Cerebellar nuclear complex (tissue), 1 donor: Measurements from ENCODE around the gene TLR8.
"Not testable (repeated sequence)": the region's sequence is repeated elsewhere in the genome, so short reads cannot be mapped to it uniquely, and the experiment has no call there.

ENCODE experiments used
- DNase-seq, 2 experiments: peaks; one replicate each; lab custom pipeline; 2025; lab: John Stamatoyannopoulos, UW

The TLR8 gene

GRCh38 chrX:12896935-12897334, 9.5 kb upstream of the TLR8 start:
- DNase-seq = no peak

- DNase-seq = no peak
Measured at GRCh38 chrX:12898073-12898472, 8.3 kb upstream of the TLR8 start.

GRCh38 chrX:12899506-12899905, 6.9 kb upstream of the TLR8 start:
- DNase-seq = no peak

DNA sequence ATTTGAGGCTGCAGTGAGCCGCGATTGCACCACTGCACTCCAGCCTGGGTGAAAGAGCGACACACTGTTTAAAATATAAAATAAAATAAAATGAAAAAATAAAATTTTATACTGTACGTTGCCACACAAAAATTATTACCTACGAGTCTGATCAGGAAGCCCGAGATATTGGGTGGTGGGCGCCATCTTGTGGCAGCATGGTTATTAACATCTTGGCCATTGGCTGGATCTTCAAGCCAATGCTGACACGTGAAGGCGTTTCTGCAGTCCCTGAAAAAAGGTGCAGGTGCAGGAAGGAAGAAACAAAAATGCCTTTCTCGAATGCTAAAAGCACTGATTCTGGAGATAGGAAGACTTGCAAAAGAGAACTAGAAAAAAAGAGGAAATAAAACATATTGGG, 4.9 kb upstream of the TLR8 start:
- no peak for DNase-seq

DNA sequence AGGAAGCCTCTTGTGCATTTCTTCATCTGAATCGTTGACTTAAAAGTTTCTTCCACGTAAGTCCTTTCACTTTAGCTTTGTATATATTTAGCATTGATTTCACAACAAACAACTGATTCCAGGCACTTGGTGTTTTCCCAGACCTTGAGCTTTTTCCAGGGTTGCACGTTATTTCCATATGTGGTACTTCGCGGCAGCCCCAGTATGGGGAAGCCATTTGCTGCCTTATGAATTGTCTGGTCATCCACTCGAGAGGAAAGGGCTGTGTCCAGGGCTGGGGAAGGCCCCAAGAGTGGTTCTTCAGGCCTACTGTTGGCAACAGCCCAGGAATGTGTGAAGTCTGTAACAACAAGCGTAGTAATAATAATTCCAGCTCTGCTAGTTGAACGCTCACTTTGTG, 2.8 kb upstream of the TLR8 start:
- DNase-seq = no peak

DNA sequence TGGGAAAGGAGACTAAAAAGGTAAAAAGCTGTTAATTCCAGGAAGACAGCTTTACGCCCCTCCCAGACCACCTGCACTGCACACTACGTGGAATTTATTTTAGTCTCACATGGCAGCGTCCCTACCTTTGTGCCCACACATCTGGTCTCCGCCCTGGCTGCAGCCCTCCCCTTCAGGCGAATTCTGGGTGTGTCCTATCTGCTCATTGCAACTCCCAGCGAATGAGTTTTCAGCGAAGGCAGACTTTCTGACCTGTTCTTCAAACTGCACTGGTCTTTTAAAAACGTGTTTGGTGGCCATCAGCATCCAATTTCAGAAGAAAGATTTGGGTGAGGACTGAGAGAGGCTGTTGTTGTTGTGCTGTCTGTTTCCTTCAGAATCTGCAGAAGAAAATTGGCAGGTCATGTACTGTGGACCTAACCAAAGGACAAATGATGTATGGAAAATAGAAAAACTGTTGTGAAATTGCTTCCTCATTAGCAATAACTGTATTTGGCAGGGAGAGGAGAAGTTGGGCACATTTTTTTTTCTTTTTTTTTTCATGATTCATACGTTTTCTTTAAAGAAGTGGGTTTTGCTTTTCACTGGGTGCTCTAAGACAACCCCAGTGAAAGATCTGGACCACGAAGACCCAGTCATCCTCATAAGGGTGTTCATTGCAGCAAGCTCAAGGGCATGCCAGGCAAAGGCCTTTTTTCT, 4.2 kb downstream of the TLR8 start:
- no peak for DNase-seq

- DNase-seq = no peak
Measured at GRCh38 chrX:12911122-12911470, 4.7 kb downstream of the TLR8 start.

DNA sequence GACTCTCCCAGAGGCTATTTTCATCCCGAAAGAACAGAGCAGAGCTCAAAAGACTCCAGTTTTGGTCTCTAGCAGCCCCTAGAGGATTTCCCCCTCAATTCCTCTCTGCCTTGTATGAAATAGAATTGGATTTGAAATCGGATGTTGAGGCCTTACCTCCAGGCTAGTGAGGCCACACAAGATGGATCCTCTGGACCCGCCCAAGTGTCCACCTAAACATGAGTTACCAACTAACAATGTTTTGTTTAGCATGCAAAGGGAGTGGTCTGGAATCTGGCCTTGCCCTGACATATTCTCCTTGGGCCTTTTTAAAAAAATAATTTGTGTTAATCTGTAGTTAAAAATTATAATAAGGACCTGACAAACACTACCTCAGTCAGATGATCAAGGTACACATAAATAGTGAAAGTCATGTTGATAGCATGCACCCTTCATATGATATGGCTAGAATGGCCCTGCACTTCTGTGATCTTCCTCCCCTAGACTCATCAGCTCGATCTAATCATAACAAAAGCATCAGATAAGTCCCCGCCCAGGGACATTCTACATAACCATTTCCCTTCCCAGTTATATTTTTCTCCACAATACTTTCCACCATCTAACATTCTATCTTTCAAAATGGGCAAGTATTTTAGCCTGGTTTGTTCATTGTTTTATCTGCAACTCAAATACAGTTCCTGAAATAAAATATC, 6.5 kb downstream of the TLR8 start:
- DNase-seq = no peak

GRCh38 chrX:12917753-12918152, 11.3 kb downstream of the TLR8 start:
- no peak for DNase-seq

DNA sequence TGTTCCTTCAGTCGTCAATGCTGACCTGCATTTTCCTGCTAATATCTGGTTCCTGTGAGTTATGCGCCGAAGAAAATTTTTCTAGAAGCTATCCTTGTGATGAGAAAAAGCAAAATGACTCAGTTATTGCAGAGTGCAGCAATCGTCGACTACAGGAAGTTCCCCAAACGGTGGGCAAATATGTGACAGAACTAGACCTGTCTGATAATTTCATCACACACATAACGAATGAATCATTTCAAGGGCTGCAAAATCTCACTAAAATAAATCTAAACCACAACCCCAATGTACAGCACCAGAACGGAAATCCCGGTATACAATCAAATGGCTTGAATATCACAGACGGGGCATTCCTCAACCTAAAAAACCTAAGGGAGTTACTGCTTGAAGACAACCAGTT, 12.6 kb downstream of the TLR8 start:
- DNase-seq = no peak

DNA sequence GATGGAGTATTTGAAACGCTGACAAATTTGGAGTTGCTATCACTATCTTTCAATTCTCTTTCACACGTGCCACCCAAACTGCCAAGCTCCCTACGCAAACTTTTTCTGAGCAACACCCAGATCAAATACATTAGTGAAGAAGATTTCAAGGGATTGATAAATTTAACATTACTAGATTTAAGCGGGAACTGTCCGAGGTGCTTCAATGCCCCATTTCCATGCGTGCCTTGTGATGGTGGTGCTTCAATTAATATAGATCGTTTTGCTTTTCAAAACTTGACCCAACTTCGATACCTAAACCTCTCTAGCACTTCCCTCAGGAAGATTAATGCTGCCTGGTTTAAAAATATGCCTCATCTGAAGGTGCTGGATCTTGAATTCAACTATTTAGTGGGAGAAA, 13.2 kb downstream of the TLR8 start:
- DNase-seq = no peak

DNA sequence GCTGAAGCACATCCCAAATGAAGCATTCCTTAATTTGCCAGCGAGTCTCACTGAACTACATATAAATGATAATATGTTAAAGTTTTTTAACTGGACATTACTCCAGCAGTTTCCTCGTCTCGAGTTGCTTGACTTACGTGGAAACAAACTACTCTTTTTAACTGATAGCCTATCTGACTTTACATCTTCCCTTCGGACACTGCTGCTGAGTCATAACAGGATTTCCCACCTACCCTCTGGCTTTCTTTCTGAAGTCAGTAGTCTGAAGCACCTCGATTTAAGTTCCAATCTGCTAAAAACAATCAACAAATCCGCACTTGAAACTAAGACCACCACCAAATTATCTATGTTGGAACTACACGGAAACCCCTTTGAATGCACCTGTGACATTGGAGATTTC, 14.6 kb downstream of the TLR8 start:
- no peak for DNase-seq

DNA sequence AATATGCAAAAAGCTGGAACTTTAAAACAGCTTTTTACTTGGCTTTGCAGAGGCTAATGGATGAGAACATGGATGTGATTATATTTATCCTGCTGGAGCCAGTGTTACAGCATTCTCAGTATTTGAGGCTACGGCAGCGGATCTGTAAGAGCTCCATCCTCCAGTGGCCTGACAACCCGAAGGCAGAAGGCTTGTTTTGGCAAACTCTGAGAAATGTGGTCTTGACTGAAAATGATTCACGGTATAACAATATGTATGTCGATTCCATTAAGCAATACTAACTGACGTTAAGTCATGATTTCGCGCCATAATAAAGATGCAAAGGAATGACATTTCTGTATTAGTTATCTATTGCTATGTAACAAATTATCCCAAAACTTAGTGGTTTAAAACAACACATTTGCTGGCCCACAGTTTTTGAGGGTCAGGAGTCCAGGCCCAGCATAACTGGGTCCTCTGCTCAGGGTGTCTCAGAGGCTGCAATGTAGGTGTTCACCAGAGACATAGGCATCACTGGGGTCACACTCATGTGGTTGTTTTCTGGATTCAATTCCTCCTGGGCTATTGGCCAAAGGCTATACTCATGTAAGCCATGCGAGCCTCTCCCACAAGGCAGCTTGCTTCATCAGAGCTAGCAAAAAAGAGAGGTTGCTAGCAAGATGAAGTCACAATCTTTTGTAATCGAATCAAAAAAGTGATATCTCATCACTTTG, 15.6 kb downstream of the TLR8 start:
- DNase-seq = no peak

DNA sequence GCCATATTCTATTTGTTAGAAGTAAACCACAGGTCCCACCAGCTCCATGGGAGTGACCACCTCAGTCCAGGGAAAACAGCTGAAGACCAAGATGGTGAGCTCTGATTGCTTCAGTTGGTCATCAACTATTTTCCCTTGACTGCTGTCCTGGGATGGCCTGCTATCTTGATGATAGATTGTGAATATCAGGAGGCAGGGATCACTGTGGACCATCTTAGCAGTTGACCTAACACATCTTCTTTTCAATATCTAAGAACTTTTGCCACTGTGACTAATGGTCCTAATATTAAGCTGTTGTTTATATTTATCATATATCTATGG, 16.1 kb downstream of the TLR8 start:
- DNase-seq = no peak

GRCh38 chrX:12929701-12930100, 23.3 kb downstream of the TLR8 start:
- no peak for DNase-seq

DNA sequence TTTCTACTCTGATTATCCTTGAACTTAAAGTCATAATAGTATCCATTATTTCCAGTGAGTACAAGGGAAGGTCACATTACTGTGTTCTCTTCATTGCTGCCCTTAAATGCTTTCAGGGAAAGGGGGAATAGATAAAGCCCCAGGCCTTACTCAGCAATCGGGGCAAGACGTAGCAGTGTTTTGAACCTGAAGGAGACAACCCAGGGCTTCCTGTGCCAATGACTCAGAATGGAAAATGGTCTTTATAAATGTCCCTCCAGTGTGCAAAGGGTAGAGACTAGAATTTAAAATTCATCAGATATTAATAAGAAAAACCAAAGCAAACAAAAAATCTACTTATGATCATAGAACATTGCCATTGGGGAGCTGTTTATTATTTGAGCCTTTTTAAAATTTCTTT, 23.7 kb downstream of the TLR8 start:
- no peak for DNase-seq

DNA sequence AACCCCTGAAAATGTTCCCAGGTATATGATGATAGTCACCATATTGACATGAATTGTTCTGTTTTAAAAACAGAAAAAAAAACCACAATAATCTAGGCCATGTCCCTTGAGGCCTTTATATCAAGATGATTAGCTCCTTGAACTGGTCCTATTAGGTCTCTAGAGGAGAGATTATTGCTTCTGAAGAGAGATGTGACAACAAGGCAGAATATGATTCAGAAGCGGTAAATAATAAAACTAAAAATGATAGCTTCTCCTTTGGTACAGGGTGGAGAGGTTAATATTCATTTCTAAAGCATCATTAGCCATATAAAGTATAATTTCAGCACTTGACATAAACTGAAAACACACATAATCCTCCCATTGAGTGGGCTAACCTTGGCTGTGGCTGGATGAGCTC, 25.8 kb downstream of the TLR8 start:
- DNase-seq = no peak

GRCh38 chrX:12934850-12935249, 28.4 kb downstream of the TLR8 start:
- no peak for DNase-seq

GRCh38 chrX:12936947-12937346, 30.5 kb downstream of the TLR8 start:
- DNase-seq = no peak

GRCh38 chrX:12940471-12940870, 34.1 kb downstream of the TLR8 start:
- not testable (repeated sequence) for DNase-seq

GRCh38 chrX:12943592-12943991, 37.2 kb downstream of the TLR8 start:
- DNase-seq = not testable (repeated sequence)

- DNase-seq = not testable (repeated sequence)
Measured at GRCh38 chrX:12944452-12944851, 38.0 kb downstream of the TLR8 start.

DNA sequence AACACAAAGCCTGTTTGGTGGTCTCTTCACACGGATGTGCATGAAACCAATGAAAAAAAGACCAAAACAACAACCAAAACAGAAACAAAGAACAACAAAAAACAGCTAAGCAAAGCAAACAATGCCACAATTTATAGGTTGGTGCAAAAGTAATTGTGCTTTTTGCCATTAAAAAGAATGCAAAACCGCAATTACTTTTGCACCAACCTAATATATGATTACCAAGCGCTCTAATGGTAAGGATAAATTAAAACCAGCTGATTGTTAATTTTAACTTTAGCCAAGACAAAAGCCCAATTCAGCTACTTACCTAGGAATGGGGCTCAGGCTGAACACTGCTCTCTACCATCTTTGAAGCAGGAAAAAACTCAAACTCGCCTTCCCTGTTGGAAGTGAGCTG, 39.1 kb downstream of the TLR8 start:
- no peak for DNase-seq

- DNase-seq = no peak
Measured at GRCh38 chrX:12946406-12946805, 40.0 kb downstream of the TLR8 start.
